Right forelimb (tissue), 1 donor: ENCODE results near the gene FOCAD.

ENCODE experiments used
- DNase-seq: peaks from one replicate; pipeline ENCODE4 v3.0.0-alpha.2; 2018

Gene FOCAD

DNA sequence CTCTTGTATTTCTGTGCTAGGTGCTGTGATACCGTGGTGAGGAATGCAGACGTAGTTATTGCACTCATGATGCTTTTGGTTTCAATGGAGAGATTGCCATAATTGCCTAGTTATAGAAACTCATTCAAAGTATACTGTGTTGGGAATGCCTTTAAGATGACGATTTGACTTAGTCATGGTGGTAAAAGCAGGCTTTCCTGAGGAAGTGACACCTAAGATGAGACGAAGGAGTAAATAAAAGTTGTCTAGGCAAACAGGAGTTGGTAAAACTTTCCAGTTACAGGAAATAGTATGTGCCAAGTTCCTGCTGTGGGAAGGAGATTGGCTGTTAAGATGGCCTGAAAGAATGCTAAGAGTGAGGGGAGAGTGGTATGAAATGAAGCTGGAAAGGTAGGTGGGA, 48.1 kb downstream of the FOCAD start:
- no peak for DNase-seq

DNA sequence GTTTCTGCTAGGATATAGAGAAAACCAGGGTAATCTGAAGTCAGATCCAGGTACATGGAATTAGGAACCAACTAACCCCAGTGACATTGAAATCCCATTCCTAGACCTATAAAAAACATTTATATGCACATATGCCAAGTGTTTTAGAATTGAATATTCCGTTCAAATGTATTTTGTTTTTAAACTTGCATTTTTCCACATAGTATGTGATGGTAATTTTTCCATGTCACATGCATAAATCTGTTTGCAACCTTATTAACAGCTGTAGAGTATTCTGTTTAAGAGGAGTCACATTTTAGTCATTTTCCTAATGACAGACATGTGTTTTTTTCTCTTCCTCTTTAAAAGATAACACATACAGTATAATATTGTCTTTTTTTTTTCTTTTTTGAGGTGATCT, 50.2 kb downstream of the FOCAD start:
- DNase-seq = no peak

DNA sequence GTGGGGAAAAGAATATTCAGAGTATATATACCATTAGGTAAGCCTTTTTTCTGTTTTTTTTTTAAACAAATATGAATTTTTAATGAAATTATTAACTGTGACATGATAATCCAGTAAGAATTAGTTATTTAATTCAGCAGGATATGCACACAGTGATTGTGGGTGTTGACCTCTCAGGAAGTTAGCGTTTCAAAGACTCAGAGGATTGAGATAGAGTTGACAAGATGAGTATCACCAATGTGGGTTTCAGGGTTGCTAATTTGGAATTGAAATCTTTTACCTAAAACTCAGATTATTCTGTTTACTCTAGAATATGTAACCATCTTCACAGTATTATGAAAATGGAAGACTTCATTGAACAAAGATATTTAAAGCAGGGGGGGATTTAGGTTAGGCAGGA, 56.2 kb downstream of the FOCAD start:
- no peak for DNase-seq

DNA sequence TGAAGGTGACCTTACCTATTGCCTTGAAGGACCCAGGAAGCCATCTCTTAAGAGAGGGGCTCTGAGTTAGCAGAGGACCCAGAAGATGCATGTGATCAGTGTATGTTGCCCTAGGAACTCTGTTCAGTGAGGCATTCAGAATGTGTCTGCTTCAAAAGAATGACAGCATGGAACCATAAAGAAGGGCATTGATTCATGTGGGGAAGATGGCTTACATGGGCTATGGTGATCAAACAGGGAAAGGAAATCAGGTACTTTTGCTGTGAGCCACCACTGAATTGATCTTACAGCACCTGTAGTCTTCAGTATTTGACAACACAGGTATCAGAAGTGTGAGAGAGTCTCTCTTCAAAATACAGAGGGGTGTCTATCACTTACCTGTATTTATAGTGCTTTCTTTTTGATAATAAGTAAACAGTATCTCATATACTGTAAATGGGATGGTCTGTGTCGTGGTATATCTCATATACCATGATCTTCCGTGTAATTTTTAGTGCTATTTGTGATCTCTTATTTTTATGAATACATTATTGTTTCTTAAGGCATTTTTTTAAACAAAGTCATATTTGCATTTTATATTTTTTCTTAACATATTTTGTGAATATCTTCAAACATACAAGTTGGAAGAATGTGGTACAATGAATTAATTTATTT, 57.0 kb downstream of the FOCAD start:
- no peak for DNase-seq

DNA sequence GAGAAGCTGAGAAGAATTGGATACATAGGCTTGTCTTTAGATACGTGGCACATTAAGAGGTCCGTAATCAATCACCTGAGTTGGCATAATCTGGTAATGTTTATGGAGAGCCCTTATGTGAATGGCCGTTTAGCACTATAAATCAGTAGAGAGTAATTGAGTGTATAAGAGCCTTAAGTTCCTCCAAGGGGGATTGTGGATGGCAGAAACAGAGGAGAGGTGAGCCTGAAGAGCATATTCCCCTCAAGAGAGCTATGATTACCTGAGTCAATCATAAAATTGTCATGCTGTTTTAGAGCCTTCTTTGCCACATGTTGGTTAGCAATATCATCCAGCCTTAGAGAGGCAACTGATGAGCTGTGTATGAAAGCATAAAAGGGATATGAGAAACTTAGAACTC, 58.8 kb downstream of the FOCAD start:
- no peak for DNase-seq

DNA sequence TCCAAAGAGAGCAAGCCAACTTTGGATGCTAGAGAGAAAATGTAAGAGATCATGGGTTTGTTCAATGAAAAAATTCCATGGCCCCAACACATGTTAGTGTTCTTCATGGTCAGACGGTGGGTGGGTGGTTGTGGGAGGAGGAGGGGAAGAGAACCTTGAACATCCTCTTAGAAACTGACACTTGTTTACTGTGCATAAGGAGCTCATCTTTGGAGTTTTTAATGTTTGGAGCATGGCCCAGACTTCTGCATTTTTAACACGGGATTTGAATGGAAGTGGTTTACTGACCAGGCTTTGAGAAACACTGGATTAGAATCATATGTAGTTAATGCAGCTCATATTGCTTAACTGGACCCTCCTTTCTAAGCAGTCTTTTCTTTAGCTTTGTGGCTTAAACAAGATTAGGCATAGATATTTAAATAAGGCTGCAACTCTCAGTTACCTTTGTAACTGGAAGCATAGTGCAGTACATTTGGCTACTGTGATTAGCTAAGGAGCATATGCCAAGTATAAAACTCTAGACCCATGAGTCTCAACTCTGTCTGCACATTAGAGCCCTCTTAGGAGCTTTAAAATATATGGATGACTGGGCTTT, 60.1 kb downstream of the FOCAD start:
- no peak for DNase-seq

DNA sequence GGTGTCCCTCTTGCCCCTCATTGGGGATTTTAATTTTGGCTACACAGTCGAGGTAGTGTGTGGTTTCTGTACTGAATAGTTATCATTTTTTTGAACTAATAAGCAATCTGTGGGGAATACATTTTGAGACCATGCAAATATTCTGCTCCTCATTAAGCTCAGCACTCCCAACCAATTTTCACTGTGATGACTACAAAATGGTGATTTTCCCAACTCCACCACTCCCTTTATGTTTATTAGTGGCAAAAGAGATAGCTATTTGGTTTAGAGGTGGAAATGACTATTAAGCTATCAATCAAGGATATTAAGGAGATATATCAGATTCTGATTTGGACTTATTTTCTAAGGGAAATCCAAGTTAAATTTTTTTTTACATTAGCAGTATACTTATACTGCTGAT, 62.9 kb downstream of the FOCAD start:
- DNase-seq = no peak

DNA sequence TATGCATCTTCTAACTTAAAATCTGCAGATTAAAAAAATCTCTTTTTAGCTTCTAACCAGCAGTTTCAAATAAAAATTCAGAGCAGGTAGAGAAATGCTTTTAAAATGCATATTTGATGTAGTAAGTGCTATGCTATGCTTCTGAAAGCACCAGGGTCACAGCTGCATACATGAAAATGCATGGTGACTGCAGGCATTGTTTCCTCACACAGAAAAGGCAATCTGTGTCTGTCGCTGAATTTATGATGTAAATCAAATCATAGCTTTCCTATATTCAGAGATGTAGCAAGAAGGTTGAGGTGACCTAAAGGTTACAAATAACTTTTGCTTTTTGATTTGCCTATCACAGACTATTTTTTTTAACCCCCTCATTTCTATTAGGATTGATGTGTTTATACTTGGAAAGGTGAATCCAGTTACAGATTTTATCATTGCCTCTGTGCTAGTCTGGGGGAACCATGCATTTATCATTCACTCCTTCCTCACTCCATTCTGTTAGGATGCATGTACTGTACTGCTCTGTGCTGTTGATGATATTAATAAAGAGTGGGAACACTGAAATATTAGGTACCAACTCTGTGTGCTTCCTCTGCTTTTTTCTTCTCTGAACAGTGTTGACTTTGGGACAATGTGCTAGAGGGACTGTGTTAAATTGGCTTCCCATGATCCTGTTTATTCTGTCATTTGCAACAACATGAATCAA, 65.6 kb downstream of the FOCAD start:
- DNase-seq = no peak

DNA sequence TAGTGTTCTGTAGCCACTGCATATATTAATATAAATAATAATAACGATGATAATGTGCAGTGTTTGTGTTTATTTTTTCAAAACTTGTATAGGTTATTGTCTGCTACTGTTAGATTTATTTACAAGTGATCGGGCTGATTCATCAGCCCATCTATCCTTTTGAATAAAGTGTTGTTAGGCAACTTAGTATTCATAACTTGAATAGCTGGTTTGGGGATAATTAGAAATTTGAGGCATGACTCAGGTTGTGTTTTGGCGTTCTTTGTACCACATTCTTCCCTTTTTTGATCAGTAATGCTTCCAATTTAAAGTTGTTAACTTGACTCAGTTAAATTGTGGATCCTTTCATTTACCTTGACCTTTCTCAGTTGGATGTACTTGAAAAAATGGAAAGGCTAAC, 69.7 kb downstream of the FOCAD start:
- no peak for DNase-seq

DNA sequence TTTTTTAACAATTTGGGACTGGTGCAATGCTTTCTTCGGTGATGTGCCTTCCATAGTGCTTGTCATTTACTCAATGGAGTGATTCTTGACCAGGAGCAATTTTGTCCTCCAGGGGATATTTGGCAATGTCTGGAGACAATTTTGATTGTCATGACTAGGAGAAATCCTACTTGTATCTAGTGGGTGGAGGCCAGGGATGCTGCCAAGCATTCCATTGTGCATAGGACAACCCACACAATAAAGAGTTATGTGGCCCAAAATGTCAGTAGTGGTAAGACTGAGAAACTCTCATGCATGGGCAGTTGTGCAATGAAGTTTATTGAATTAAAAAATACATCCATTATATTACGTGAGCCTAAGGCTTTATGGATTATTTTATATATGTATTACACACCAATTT, 70.5 kb downstream of the FOCAD start:
- no peak for DNase-seq

DNA sequence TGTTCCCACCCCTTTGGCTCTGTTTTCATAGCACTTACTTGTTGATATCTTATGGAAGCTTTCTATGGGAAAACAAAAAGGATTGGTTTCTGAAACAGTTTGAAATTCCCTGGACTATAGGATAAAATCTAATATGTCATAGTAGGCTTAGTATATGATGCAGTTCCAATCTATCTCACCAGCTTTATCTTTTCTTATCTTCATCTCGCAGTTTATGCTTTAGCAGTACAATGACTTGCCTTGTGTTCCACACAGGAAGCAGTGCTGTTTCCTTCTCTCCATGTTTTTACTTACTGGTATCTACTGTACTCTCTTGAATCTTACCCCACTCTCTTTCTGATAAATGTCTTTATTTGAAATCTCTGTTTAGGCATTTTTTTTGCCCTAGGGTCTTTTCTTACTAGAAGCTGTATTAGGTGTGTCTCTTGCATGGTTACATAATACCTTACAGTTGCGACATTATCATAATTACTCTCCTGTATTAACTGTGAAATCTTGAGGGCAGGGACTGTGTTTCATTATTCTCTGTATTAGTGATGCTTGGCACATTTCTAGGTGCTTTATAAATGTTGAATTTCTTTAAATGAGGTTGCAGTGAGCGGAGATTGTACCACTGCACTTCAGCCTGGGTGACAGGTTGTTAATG, 76.3 kb downstream of the FOCAD start:
- no peak for DNase-seq

DNA sequence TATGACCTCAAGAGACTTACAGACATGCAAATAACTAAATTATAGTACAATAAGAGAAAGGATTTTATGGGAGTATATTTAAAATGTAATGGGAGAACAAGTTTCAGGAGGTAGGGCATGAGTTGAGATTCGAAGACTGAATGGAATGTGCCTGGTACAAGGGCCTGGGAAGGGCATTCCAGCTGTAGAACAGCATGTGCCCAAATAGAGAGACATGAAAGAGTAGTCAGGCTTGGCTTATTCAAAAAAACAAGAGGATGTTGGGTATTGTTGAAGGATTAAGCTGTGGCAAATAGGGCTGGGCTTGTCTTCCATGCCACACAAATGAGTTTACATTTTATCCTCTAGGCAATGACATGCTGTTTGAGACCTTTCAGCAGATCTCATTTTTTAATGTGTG, 86.9 kb downstream of the FOCAD start:
- no peak for DNase-seq

DNA sequence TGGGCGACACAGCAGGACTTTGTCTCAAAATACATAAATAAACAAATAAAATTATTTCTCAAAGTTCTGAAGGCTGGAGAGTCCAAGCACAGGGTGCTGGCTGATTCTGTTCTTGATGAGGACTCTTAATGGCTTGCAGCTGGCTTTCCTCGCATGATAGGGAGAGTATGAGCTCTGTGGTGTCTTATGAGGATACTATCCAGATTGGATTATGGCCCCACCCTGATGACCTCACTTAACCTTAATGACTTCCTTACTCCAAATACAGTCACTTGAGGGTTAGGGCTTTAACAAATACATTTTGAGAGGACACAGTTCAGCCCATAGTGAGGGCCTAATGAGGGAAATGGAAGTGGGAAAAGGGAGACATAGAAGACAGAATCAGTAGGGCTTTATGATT, 87.7 kb downstream of the FOCAD start:
- DNase-seq = no peak

DNA sequence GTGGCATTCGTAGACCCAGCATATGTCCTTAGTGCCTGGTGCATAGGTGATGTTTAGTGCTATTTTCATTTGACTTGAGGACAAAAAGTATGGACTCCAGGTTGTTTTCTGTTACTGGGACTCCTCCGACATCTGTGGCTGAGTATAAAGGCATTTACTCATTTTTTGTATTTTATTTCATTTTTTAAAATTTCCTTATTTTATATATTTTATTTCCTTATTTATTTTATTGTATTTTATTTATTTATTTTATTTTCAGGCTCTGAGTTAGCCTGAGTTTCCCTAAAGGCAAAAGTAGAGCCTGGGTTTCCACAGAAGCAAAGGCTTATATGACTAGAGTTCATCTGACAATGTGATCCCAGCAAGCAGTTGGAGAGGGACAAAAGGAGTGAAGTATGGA, 91.6 kb downstream of the FOCAD start:
- DNase-seq = no peak

DNA sequence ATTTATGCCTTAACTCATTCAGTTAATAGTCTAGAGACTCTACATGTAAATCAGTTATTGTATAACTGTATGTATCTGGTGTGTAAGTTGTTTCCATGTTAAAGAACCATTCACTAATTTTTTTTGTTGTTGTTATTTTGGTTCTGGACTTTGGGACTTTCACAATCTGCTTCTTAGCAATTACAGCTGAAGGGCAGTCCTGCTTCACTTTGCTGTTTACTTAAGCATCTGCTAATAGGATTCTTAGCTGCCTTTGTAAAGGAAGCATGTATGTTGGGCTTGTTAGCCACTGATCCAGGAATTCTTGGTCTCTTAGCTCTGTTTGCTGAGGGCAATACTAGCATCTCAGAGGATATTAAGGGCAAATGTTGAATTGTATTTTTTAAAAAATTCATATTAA, 97.0 kb downstream of the FOCAD start:
- no peak for DNase-seq

DNA sequence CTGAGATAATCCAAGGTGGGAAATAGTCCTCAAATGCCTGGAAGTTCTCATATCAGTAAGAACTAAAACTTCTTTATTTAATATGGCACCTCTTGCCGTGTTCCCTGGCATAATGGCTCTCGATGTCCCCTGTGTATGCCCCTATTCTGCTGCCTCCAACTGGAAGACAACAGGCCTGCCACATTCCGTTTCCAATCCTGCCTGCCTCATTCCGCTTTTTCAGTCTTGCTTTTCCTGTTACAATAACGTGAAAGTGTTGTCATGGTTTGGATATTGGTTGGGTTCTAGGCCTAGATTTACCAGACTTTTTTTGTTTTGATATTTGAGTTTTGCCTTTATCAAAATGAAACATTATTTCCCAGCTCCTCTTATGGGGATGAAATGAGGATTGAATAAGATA, 98.2 kb downstream of the FOCAD start:
- no peak for DNase-seq

DNA sequence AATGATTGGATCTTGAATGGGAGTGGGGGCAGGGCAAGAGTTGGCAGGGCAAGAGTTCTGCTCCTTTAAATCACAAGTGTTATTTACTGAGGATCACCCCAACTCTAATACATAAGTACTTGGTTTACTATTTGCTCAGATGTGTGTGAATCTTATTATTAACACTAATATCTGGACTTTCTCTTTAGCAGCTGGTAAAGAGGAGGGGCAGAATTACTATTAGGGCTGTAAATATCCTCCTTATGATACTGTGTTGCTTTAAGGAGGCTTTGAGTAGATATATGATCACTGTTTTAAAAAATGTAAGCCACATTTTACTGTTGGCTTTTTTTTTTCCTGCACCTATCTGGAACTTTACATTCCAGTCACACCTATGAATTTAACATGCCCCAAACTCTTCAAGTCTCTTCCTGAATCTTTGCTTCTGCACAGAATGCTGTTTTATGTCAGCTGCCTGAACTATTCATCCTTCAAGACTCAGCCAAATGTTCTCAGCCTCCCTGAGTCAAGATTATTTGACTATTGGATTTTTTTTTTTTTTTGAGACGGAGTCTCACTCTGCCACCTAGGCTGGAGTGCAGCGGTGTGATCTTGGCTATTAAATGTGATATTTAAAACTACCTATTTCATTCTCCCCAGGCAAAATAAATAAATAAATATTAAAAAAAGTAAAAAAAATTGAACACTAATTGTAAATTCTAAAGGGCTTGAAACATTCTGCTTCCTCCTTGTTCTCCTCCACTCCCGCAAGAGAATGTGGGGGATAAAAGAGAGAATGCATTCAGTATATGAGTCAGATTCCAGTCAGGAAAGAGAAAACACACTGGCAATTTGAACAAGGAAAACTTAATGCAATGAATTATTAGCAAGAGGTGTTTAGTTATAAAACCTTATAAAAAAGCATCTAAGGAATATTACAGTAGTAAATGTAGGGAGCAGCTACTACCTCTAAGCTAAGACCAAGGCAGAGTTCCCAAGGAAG, 99.3 kb downstream of the FOCAD start:
- no peak for DNase-seq

DNA sequence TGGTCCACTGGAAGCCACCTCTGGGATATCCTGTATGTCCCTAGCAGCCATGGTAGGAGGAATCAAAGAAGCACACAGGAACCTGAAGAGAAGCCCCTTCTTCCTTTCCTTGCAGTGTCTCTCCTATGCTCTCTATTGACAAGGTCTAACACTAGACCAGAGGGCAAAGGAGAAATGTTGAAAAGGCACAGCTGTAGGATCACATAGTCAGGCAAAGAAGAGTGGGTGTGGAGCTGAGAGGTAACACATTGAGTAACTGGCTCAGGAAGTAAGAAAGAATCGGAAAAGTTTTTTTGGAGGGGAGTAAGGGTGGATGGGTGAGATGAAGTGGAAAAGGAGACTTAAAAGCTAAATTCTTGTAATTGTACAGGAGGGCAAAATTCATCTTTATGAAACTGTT, 100.1 kb downstream of the FOCAD start:
- DNase-seq = no peak

DNA sequence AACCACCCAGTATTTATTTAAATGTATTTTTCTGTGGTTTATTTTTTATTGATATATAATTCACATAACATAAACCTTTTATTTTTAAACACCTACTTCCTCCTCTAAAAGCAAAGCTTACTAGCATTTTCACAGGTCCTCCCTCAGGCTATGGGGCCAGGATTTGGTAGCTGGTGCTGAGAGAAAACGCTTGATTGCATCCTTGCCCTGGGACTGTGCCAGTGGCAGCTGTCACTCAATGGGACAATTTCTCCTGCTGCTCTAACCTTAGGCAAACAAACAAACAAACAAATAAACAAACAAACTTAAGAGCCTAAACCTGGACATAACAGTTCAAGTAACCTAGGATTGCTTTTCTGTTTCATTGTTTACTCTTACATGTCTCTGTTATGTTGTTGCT, 102.7 kb downstream of the FOCAD start:
- DNase-seq = no peak

DNA sequence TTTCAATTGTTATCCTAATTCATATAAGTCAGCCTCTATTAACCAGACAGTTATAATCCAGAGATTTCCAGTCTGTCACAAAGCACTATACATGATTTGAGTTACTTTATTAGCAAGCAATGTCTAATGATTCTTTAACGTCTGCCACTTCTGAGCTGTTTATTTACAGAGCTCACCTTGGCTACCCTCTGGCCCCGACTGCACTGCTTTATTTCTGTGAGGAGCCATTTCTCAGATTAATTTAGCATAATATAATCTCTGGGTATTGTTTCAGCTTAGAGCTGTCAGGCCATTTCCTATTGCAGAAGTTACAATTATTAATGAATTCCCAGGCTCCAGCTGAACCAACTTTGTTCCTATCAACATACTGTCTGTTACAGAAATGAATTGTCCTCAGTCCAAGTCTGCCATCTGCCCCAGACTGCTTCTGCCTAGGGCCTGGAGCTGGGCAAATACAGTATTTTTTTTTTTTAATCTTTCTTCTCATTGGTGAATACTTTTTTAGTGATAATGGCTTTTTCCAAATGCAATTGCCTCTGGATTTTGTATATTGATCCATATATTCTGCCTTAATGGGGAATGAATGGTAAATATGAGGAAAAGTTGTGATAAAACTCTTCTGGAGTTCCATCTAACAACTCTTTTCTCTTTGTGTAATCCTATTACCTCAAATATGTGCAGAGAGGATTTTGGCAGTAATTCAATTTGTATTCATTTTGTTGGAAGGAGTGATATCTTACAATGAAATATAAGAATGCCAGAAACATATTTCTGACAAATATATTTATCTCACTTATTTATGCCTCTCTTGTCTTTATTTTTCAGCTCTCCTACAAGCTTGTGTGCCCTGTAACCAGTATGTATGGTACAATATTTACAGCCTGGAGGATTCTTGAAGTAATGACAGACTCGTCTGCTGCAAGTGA, 104.7 kb downstream of the FOCAD start:
- DNase-seq = no peak

DNA sequence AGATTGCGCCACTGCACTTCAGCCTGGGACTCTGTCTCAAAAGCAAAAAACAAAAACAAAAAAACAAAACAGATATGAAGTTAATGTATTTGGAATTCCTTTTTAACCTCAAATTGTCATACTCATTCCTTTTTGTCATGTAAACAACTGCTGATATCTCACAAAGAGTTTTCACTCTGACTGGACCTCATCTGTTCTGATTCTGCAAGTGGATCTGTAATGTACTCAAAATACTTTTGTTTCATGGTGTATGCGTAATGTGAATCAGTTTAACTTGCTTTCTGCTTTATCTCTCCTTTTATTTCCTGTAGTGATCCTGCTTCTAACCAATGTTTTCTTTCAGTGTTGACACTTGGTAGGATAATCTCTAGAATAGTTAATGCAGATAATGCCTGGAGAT, 106.7 kb downstream of the FOCAD start:
- DNase-seq = no peak

DNA sequence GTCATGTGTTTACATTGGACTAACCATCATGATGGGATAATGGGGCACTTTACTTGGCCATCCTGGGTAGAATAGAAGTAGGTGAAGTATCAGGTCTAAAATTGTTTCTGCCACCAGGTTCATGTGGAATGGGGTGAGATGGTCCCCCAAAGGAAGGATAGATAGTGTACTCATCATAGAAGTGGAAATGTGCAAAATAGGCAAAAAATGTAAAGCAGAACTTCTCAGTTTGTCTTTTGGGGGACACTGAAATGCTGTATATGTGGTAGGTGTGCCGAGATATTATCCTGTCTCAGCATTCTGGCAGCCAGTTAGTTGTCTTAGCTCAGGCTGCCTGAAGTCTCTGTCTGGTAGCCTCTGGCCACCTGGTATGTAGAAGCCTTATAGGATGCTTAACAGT, 107.6 kb downstream of the FOCAD start:
- DNase-seq = no peak
